ENCODE results near the gene FAM72B. TPM values are rescaled to one million over a fixed set of nuclear protein-coding genes. Genes with fewer than 3 reads are reported as not detected.

FAM72B gene
- 0.90 and 2.1 TPM in 2 replicates for total RNA-seq (ENCODE audit: low replicate concordance)

GRCh38 chr1:121184290-121185127 is at the start of gene FAM72B, which contains the start of gene SRGAP2C:
FAM72B (minus strand) TSS chr1:121184340; CDS start chr1:121183489, 851 bp downstream.
SRGAP2C (plus strand) TSS chr1:121184975; CDS start chr1:121187447, 2,472 bp downstream.

Other genes with a start within 250 kb of the FAM72B start
- gene SRGAP2C, start 635 bp upstream of the FAM72B start, total RNA-seq (ENCODE audit: low replicate concordance) = 15.6 and 32.1 TPM in 2 replicates

Data from smooth muscle cell of the coronary artery (primary cell).